ENCODE measurements around the gene ZNF480. TPM values are rescaled to one million over a fixed set of nuclear protein-coding genes. Genes with fewer than 3 reads are reported as not detected.

ZNF480 gene
- polyA plus RNA-seq, 1 experiment, result 11.9 TPM

- CTCF ChIA-PET, result no interaction called here
- POLR2A ChIA-PET, result no interaction called here
- Histone ChIP-seq H3K9me3 (ENCODE audit: control insufficient read depth, insufficient read depth, low read length) (peaks cover 54% of the 10 kb centered on the region), H3K27me3 (ENCODE audit: control insufficient read depth, insufficient read depth, low read length) (no peaks in the 10 kb centered on the region), H3K4me3 (ENCODE audit: low read depth, low read length) (no peak overlapping the region), H3K27ac (ENCODE audit: low read depth, low read length) (no peak overlapping the region)
- DNase-seq (ENCODE audit: low read depth, low spot score), result no peak
- TF ChIP-seq CTCF (IDR thresholded peaks at IDR 0.05; ENCODE audit: low read depth, low read length), result no peak
Measured at GRCh38 chr19:52366414-52366824, 69.5 kb downstream of the ZNF480 start.

DNA sequence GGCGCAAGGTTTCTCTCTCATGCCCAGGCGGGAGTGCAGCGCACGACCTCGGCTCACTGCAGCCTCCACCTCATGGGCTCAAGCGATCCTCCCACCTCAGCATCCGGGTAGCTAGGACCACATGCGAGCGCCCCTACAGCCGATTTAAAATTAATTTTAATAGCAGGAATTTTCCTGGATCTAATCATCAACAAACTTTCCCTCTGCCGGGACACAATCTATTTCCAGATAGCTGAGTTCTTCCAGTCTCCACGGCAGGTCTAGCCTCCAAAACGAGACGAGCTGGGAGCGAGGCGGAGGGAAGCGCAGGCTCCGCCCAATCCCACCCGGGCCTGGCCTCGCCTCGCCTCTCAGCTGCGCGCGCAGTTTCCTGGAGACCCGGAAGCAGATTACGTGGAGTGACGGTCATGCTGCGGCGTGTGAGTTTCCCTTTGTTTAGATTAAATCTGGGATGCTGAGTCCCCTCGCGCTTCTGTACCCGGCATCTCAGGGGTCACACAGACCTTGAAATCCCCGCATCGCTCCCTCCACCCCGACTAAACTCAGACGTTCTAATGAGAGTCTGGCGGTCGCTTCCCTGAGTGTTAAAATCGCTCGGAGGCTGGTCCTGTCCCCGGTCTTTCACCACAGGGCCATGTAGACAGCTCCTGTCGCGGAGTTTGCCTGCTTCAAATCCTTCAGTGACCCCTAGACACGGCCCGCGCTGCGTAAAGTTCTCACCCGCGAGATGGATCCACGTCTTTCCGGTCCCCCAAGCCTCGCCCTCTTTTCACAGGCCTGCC is 72.8 kb downstream of the ZNF480 start, which contains the start of gene ZNF880:
ZNF880 (plus strand) TSS at position 365 of the 782 bp plus-strand sequence; CDS start at position 408, 43 bp downstream.
- Histone ChIP-seq H3K4me3 (ENCODE audit: low read depth, low read length) (peak within 1 kb of the TSS; percentile 85), H3K27me3 (ENCODE audit: control insufficient read depth, insufficient read depth, low read length) (no peaks in the 10 kb centered on the region), H3K9me3 (ENCODE audit: control insufficient read depth, insufficient read depth, low read length) (peaks cover 68% of the 10 kb centered on the region), H3K27ac (ENCODE audit: low read depth, low read length) (peak within 1 kb of the TSS; percentile 100)
- ChIA-PET POLR2A (interaction anchor here (0.7 kb wide), 1 partner anchor 26 kb away, joined by 3 read pairs; no protein-coding TSS in a partner anchor), CTCF (no interaction called here)
- TF ChIP-seq CTCF (IDR thresholded peaks at IDR 0.05; ENCODE audit: low read depth, low read length), result no peak
- peak; percentile 80 for DNase-seq (ENCODE audit: low read depth, low spot score)

DNA sequence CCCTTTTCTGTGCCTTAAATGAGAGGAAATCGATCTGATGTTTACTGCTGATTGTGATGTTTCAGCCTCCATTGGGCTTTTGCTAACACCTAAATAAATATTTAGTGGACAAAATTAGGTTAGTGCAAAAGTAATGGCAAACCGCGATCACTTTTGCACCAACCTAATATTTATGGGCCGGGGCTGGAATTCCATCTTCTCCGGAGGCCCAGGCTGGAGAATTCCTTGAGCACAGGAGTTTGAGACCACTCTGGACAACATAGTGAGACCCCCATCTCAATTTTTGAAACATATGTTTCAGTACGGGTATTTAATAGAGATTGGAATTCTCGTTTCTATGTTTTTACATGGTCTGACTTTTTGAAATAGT is 73.4 kb downstream of the ZNF480 start:
- Histone ChIP-seq H3K4me3 (ENCODE audit: low read depth, low read length) (peak overlapping the region; percentile 85), H3K27me3 (ENCODE audit: control insufficient read depth, insufficient read depth, low read length) (no peaks in the 10 kb centered on the region), H3K9me3 (ENCODE audit: control insufficient read depth, insufficient read depth, low read length) (peaks cover 65% of the 10 kb centered on the region), H3K27ac (ENCODE audit: low read depth, low read length) (peak overlapping the region; percentile 100)
- CTCF ChIA-PET, result no interaction called here
- DNase-seq (ENCODE audit: low read depth, low spot score), result no peak
- POLR2A ChIA-PET, result no interaction called here
- TF ChIP-seq CTCF (IDR thresholded peaks at IDR 0.05; ENCODE audit: low read depth, low read length), result no peak

Small RNA genes within 50 kb of the gene (small RNA-seq; reads per million reads assigned to genes)
- 20.7 reads per million, percentile 80 among the genes with 10 or more reads in this experiment for gene MIR643 (ENCODE audit: insufficient read length, low read depth)
- not detected for gene RF00019 (ENCODE audit: insufficient read length, low read depth)

Other genes starting within 250 kb of the ZNF480 start
- 5.8 and 6.2 TPM in 2 replicates for gene ZNF432, start 248.3 kb upstream of the ZNF480 start, polyA plus RNA-seq (2011; rRNA removed)
- 10.5 and 11.1 TPM in 2 replicates for gene ZNF841, start 201.4 kb upstream of the ZNF480 start, polyA plus RNA-seq (2011; rRNA removed)
- gene ZNF616, start 157.2 kb upstream of the ZNF480 start, polyA plus RNA-seq (2011; rRNA removed), result 5.5 and 6.2 TPM in 2 replicates
- 3.2 and 3.7 TPM in 2 replicates for gene ZNF836, start 125.5 kb upstream of the ZNF480 start, polyA plus RNA-seq (2011; rRNA removed)
- gene PPP2R1A, start 107.1 kb upstream of the ZNF480 start, polyA plus RNA-seq (2011; rRNA removed), result 158 and 243 TPM in 2 replicates
- 9.2 and 14.0 TPM in 2 replicates for gene ZNF766, start 27.6 kb upstream of the ZNF480 start, polyA plus RNA-seq (2011; rRNA removed)
- gene ZNF610, start 39.1 kb downstream of the ZNF480 start, polyA plus RNA-seq (2011; rRNA removed), result 4.4 and 5.5 TPM in 2 replicates
- gene ZNF880, start 72.8 kb downstream of the ZNF480 start, polyA plus RNA-seq (2011; rRNA removed), result 15.6 and 19.9 TPM in 2 replicates
- gene ZNF528, start 100.7 kb downstream of the ZNF480 start, polyA plus RNA-seq (2011; rRNA removed), result 23.4 and 29.3 TPM in 2 replicates
- gene ZNF534, start 132.0 kb downstream of the ZNF480 start, polyA plus RNA-seq (2011; rRNA removed), result 0.04 and 0.05 TPM in 2 replicates
- gene ZNF578, start 156.4 kb downstream of the ZNF480 start, polyA plus RNA-seq (2011; rRNA removed), result 4.3 TPM in 2 replicates
- 5.3 and 7.7 TPM in 2 replicates for gene ZNF808, start 230.5 kb downstream of the ZNF480 start, polyA plus RNA-seq (2011; rRNA removed)